Endothelial cell of umbilical vein (primary cell): ENCODE measurements around the gene EDA. TPM values are rescaled to one million over a fixed set of nuclear protein-coding genes. Genes with fewer than 3 reads are reported as not detected.

ENCODE experiments used
- BruUV-seq: library from RNA; stranded (reverse); fragments of 400-500 nt; replicated peaks from 2 replicates; lab custom pipeline; 2021; lab: Mats Ljungman, UMichigan
- CTCF ChIA-PET: fragments of 300-600, 350-600 bp; sonication (Branson Sonifier 250); formaldehyde crosslinking; loops from one replicate; lab custom pipeline; 2021; ENCODE audit warnings: antibody characterized with exemption, inconsistent platforms; lab: Charles Lee
- POLR2A ChIA-PET: fragments of 300-600, 350-600 bp; sonication (Branson Sonifier 250); formaldehyde crosslinking; loops from one replicate; lab custom pipeline; 2021; ENCODE audit warnings: antibody characterized with exemption, inconsistent platforms; lab: Charles Lee
- DNase-seq: peaks from one replicate; pipeline ENCODE4 v3.0.0-alpha.2; 2011; ENCODE audit warnings: low read depth, low spot score
- FAIRE-seq: peaks from 2 replicates; lab custom pipeline; 2011; peaks lifted over from hg19 to GRCh38; lab: Jason Lieb, UNC
- H2AFZ ChIP-seq: 2 replicates; pipeline ENCODE4 v1.6.0; 2012; ENCODE audit warnings: low read depth, low read length, control low read depth, inconsistent platforms
- H3K27ac ChIP-seq: 2 replicates; pipeline ENCODE4 v1.5.1; 2011; ENCODE audit warnings: low read depth, mild to moderate bottlenecking, control low read depth, low read length, moderate library complexity; ENCODE audit not compliant: insufficient read depth
- H3K27me3 ChIP-seq, 2 experiments: 2 replicates each; pipeline versions ENCODE4 v1.6.0 to v1.6.1; 2011; ENCODE audit warnings: low read length in 2 of 2, mixed read lengths in 1 of 2; ENCODE audit not compliant: control insufficient read depth in 2 of 2, insufficient read depth in 2 of 2
- H3K36me3 ChIP-seq, 2 experiments: 2 replicates in 1 of 2; 3 replicates in 1 of 2; pipeline ENCODE4 v1.5.1; 2011; ENCODE audit warnings: low read length in 2 of 2, mild to moderate bottlenecking in 1 of 2, moderate library complexity in 1 of 2; ENCODE audit not compliant: control insufficient read depth in 2 of 2, insufficient read depth in 2 of 2; ENCODE audit errors: extremely low read depth in 1 of 2
- H3K4me1 ChIP-seq: 3 replicates; pipeline ENCODE4 v1.5.1; 2011; ENCODE audit warnings: mild to moderate bottlenecking, low read length; ENCODE audit not compliant: control insufficient read depth, insufficient read depth; ENCODE audit errors: extremely low read depth
- H3K4me2 ChIP-seq: 2 replicates; pipeline ENCODE4 v1.6.1; 2011; ENCODE audit warnings: low read length, control low read depth, mixed read lengths; ENCODE audit not compliant: insufficient read depth
- H3K4me3 ChIP-seq, 3 experiments: fragments of 200-600 bp in 1 of 3; sonication (generic), shearing (Covaris generic) in 1 of 3; replicated peaks in 1 of 3; 2 replicates each; pipeline ENCODE4 v1.5.1; 2011 to 2016; ENCODE audit warnings: control low read depth in 3 of 3, low read length in 3 of 3, mild to moderate bottlenecking in 2 of 3, inconsistent platforms in 1 of 3, low read depth in 1 of 3, moderate library complexity in 1 of 3; ENCODE audit not compliant: insufficient read depth in 1 of 3
- H3K79me2 ChIP-seq: 2 replicates; pipeline ENCODE4 v1.6.0; 2012; ENCODE audit warnings: low read length, inconsistent platforms; ENCODE audit not compliant: control insufficient read depth, insufficient read depth
- H3K9ac ChIP-seq: replicated peaks from 2 replicates; pipeline ENCODE3; 2011; ENCODE audit warnings: low read length, control low read depth; ENCODE audit not compliant: insufficient read depth; ENCODE audit errors: extremely low read depth
- H3K9me1 ChIP-seq: replicated peaks from 3 replicates; pipeline ENCODE4 v1.6.0; 2011; ENCODE audit warnings: mild to moderate bottlenecking, low read length; ENCODE audit not compliant: control insufficient read depth, insufficient read depth; ENCODE audit errors: extremely low read depth
- H3K9me3 ChIP-seq: replicated peaks from 2 replicates; pipeline ENCODE4 v1.5.1; 2012; ENCODE audit warnings: low read length, inconsistent platforms; ENCODE audit not compliant: control insufficient read depth, insufficient read depth
- H4K20me1 ChIP-seq: replicated peaks from 2 replicates; pipeline ENCODE3; 2011; ENCODE audit warnings: mild to moderate bottlenecking, low read length; ENCODE audit not compliant: control insufficient read depth, insufficient read depth; ENCODE audit errors: extremely low read depth
- CTCF ChIP-seq, 2 donors: IDR thresholded peaks; 1 replicate in 1 of 2; 2 replicates in 1 of 2; pipeline ENCODE4 v1.5.1; 2011; ENCODE audit warnings: low read length in 2 of 2, mild to moderate bottlenecking in 2 of 2, moderate library complexity in 2 of 2, control low read depth in 1 of 2, inconsistent platforms in 1 of 2, low read depth in 1 of 2; ENCODE audit not compliant: insufficient read depth in 1 of 2; ENCODE audit errors: extremely low read depth in 1 of 2
- EZH2 ChIP-seq: IDR thresholded peaks from 2 replicates; pipeline ENCODE4 v1.6.1; 2012; ENCODE audit warnings: borderline replicate concordance, low read depth, mild to moderate bottlenecking, moderate library complexity, low read length, inconsistent platforms; ENCODE audit not compliant: severe bottlenecking
- FOS ChIP-seq: IDR thresholded peaks from 2 replicates; pipeline ENCODE4 v1.6.1; 2011; ENCODE audit warnings: mild to moderate bottlenecking, low read length, moderate library complexity, borderline replicate concordance; ENCODE audit not compliant: insufficient read depth
- GATA2 ChIP-seq: IDR thresholded peaks from 2 replicates; pipeline ENCODE4 v1.7.0; 2011; ENCODE audit warnings: low read depth, mild to moderate bottlenecking, moderate library complexity, mixed read lengths, low read length; ENCODE audit not compliant: insufficient read length, insufficient read depth
- JUN ChIP-seq: IDR thresholded peaks from 2 replicates; pipeline ENCODE4 v1.6.1; 2011; ENCODE audit warnings: borderline replicate concordance, low read depth; ENCODE audit not compliant: insufficient read length, insufficient read depth
- MAX ChIP-seq: IDR thresholded peaks from 2 replicates; pipeline ENCODE4 v1.6.1; 2011; ENCODE audit not compliant: insufficient read depth, insufficient read length
- MYC ChIP-seq: IDR thresholded peaks from one replicate; pipeline ENCODE4 v1.6.1; 2011; ENCODE audit warnings: mild to moderate bottlenecking, low read depth, low read length
- POLR2A ChIP-seq: IDR thresholded peaks from 2 replicates; pipeline ENCODE4 v1.6.1; 2012; ENCODE audit warnings: low read depth, mild to moderate bottlenecking, control low read depth, low read length
- POLR2AphosphoS5 ChIP-seq: IDR thresholded peaks from 2 replicates; pipeline ENCODE4 v1.6.1; 2012; ENCODE audit warnings: low read depth, mild to moderate bottlenecking, control low read depth, low read length, moderate library complexity; ENCODE audit not compliant: insufficient read depth
- dilution Hi-C: fragments of 300-500 bp; cut with MboI; formaldehyde crosslinking; loops from one replicate; pipeline ENCODE4 v1.15.0; 2019; ENCODE audit warnings: low sequenced_read_pairs; ENCODE audit not compliant: extremely low pct_ligation_motif_present
- intact Hi-C: fragments of 100-400 bp; cut with micrococcal nuclease; formaldehyde crosslinking; loops from one replicate; pipeline ENCODE4 v1.10.0; 2022
- polyA plus RNA-seq, 4 experiments: library from polyadenylated mRNA; depleted of rRNA in 3 of 4; stranded (reverse) in 3 of 4; unstranded in 1 of 4; fragments of >200 nt; gene quantifications; 2 replicates each; pipeline versions ENCODE4 v1.2.1 to v1.2.3, GENCODE V29; 2011 to 2012; ENCODE audit warnings: missing spikeins in 1 of 4
- total RNA-seq: library from RNA; stranded (reverse); gene quantifications from 2 replicates; pipeline ENCODE4 v1.2.3, GENCODE V29; 2021

Gene EDA
- total and polyA plus RNA-seq, 2 donors (not counting 3 experiments of a cell fraction or from before 2014, with no cell fraction given), result 0.37 to 1.2 TPM

- CTCF ChIA-PET, result no interaction called here
- H3K36me3 ChIP-seq, result no peaks in the 10 kb centered on the region
- no TSS peak for BruUV-seq
- POLR2A ChIA-PET, result no interaction called here
- H3K9me1 ChIP-seq, result no peaks in the 10 kb centered on the region
- H3K4me3 ChIP-seq, result no peak overlapping the region
- TF ChIP-seq CTCF (IDR thresholded peaks at IDR 0.05; ENCODE audit: extremely low read depth in 1 of 2, insufficient read depth in 1 of 2, low read depth in 1 of 2, low read length in 2 of 2) (no peak), GATA2 (no peak), EZH2 (no peak), POLR2AphosphoS5 (no peak), MAX (no peak), POLR2A (no peak), JUN (no peak), MYC (no peak), FOS (no peak)
- H3K79me2 ChIP-seq, result no peaks in the 10 kb centered on the region
- H4K20me1 ChIP-seq, result no peaks in the 10 kb centered on the region
- H3K9ac ChIP-seq, result no peak overlapping the region
- no peak for DNase-seq
- no peak for FAIRE-seq
- no peak overlapping the region for H3K4me2 ChIP-seq
- H3K4me1 ChIP-seq, result no peaks in the 10 kb centered on the region
- intact Hi-C loops (no loop called here), dilution Hi-C loops (no loop called here)
- no peak overlapping the region for H3K27ac ChIP-seq
- no peaks in the 10 kb centered on the region for H3K9me3 ChIP-seq
- no peak overlapping the region for H2AFZ ChIP-seq
- H3K27me3 ChIP-seq, result no peaks in the 10 kb centered on the region
Observed at GRCh38 chrX:69670001-69670555, 54.2 kb downstream of the EDA start.
